Esophagus muscularis mucosa (tissue), 4 donors: ENCODE results near the gene TFE3. TPM values are rescaled to one million over a fixed set of nuclear protein-coding genes. Genes with fewer than 3 reads are reported as not detected.

Experiments
- DNase-seq: peaks from one replicate; pipeline ENCODE4 v3.0.0-alpha.2; 2017; ENCODE audit errors: extremely low spot score
- H3K27ac ChIP-seq, 4 donors: fragments of 200-600 bp; sonication (generic); replicated peaks in 1 of 4; 1 replicate in 3 of 4; 2 replicates in 1 of 4; pipeline ENCODE4 v1.5.1; 2016 to 2019; ENCODE audit warnings: mild to moderate bottlenecking in 1 of 4
- H3K27me3 ChIP-seq, 4 donors: fragments of 200-600 bp; sonication (generic); one replicate each; pipeline versions ENCODE4 v1.5.1 to v1.6.0; 2016 to 2019
- H3K36me3 ChIP-seq, 4 donors: fragments of 200-600 bp; sonication (generic); one replicate each; pipeline ENCODE4 v1.5.1; 2016 to 2019
- H3K4me1 ChIP-seq, 4 donors: fragments of 200-600 bp; sonication (generic); one replicate each; pipeline ENCODE4 v1.5.1; 2016 to 2019
- H3K4me3 ChIP-seq, 4 donors: fragments of 200-600 bp; sonication (generic); 1 replicate in 2 of 4; 2 replicates in 2 of 4; pipeline ENCODE4 v1.5.1; 2016 to 2019; ENCODE audit warnings: mild to moderate bottlenecking in 4 of 4, moderate library complexity in 1 of 4
- H3K9me3 ChIP-seq, 4 donors: fragments of 200-600 bp; sonication (generic); 1 replicate in 3 of 4; 2 replicates in 1 of 4; pipeline ENCODE4 v1.5.1; 2016 to 2019
- EP300 ChIP-seq: sonication (generic); formaldehyde crosslinking; IDR thresholded peaks from one replicate; pipeline ENCODE4 v1.6.1; 2017; ENCODE audit warnings: antibody characterized with exemption
- POLR2A ChIP-seq: fragments of 450-650 bp; IDR thresholded peaks from one replicate; pipeline ENCODE4 v1.6.1; 2017; ENCODE audit warnings: antibody characterized with exemption, moderate library complexity, mild to moderate bottlenecking, low read depth
- POLR2AphosphoS5 ChIP-seq, 2 donors: sonication (generic); formaldehyde crosslinking; IDR thresholded peaks; one replicate each; pipeline ENCODE4 v1.6.1; 2017; ENCODE audit warnings: antibody characterized with exemption in 2 of 2
- WGBS: methylation state at CpG from one replicate; pipeline ENCODE4 v1.1.5; 2018; 5-methylcytosine and 5-hydroxymethylcytosine counted together
- intact Hi-C: fragments of 100-400 bp; cut with DNase I; formaldehyde crosslinking; loops from one replicate; pipeline ENCODE4 v1.15.1; 2023
- total RNA-seq, 4 donors: library from RNA; depleted of rRNA; stranded (reverse); fragments of >200 nt; gene quantifications; one replicate each; pipeline versions ENCODE4 v1.1.0 to v1.2.1, GENCODE V29; 2016
- TF ChIP-seq, protein P1 (sequence below), 3 experiments: fragments of 200-600 bp in 2 of 3; fragments of 450-650 bp in 1 of 3; sonication (generic) in 2 of 3; IDR thresholded peaks; one replicate each; pipeline ENCODE4 v1.5.1; 2017 to 2019; ENCODE audit warnings: antibody characterized with exemption in 3 of 3, mild to moderate bottlenecking in 2 of 3, moderate library complexity in 1 of 3

Gene TFE3
- total RNA-seq, 4 donors from 2014 or later, result 99.9 to 181 (median 150) TPM

DNA sequence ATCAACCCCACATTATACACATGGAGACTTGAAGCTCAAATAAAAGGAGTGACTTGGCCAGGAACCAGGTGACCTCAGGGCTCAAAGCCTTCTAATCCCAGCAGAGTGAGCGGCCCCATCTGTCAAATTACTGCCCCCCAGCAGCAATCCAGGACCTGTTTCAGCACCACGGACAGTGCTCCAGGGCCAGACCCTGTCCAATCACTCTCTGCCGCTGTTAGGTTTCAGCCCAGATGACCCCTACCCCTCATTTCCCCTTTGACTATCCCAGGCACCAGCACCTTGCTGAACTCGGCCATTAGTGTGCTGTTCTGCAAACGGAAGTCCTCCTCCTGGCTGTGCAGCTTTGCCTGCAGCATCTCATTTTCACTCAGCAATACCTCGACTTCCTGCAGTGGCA lies 46.2 kb downstream of the TFE3 start:
- 65% methylated on average over 6 of the region's 6 CpGs for WGBS
- Histone ChIP-seq H3K27me3 (no peaks in the 10 kb centered on the region), H3K36me3 (peaks cover 0 to 58% (median 42%) of the 10 kb centered on the region in 4 donors), H3K4me1 (peaks cover 7 to 17% (median 11%) of the 10 kb centered on the region in 4 donors), H3K9me3 (no peaks in the 10 kb centered on the region), H3K4me3 (no peak overlapping the region), H3K27ac (no peak overlapping the region)
- intact Hi-C loops, result no loop called here
- TF ChIP-seq POLR2A (no peak), POLR2AphosphoS5 (IDR thresholded peaks at IDR 0.05) (no peak), EP300 (no peak)
- TF ChIP-seq, protein P1, sequence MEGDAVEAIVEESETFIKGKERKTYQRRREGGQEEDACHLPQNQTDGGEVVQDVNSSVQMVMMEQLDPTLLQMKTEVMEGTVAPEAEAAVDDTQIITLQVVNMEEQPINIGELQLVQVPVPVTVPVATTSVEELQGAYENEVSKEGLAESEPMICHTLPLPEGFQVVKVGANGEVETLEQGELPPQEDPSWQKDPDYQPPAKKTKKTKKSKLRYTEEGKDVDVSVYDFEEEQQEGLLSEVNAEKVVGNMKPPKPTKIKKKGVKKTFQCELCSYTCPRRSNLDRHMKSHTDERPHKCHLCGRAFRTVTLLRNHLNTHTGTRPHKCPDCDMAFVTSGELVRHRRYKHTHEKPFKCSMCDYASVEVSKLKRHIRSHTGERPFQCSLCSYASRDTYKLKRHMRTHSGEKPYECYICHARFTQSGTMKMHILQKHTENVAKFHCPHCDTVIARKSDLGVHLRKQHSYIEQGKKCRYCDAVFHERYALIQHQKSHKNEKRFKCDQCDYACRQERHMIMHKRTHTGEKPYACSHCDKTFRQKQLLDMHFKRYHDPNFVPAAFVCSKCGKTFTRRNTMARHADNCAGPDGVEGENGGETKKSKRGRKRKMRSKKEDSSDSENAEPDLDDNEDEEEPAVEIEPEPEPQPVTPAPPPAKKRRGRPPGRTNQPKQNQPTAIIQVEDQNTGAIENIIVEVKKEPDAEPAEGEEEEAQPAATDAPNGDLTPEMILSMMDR (IDR thresholded peaks at IDR 0.05), result no peak
- no peak for DNase-seq

DNA sequence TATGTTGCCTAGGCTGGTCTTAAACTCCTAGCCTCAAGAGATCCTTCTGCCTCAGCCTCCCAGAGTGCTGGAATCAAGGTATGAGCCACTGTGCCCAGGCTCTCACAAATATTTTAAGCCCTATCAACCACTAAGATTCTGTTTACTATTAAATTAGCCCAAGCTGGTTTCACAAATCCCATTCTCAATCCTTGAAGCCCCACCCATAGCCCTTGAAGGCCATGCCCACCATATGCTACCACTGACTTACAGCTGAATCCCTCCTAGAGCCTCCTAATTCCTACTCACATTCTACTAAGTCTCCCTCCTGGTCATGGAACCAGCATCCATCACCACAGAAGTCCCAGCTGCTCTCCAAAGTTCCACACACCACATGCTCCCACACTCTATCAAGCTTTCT lies 50.8 kb downstream of the TFE3 start:
- no peak overlapping the region for H3K4me3 ChIP-seq
- no peaks in the 10 kb centered on the region for H3K27me3 ChIP-seq
- no peaks in the 10 kb centered on the region for H3K4me1 ChIP-seq
- TF ChIP-seq, protein P1 (IDR thresholded peaks at IDR 0.05), result no peak
- no peak for TF ChIP-seq POLR2A
- no peak for TF ChIP-seq EP300
- TF ChIP-seq POLR2AphosphoS5 (IDR thresholded peaks at IDR 0.05), result no peak
- intact Hi-C loops, result no loop called here
- H3K9me3 ChIP-seq, result no peaks in the 10 kb centered on the region
- no peak overlapping the region for H3K27ac ChIP-seq
- DNase-seq, result no peak
- H3K36me3 ChIP-seq, result peaks cover 0 to 83% (median 54%) of the 10 kb centered on the region in 4 donors

DNA sequence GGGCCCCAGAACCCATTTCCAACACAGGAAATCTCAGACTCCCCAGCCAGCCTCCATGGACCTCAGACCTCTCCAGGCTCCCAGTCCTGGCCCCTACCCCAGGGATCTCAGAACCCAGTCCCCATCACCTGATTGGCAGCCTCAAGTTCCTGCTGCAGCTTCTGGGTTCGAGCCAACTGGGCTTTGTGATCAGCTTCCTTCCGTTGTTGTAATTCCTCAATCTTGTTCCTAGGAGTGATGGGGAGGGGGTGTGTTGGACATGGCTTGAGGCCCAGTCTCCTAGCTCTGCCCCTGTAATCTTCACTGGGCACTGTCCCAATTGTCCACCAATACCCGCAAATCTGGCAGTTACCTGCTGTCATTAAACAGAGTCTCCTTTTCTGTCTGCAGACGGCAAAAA lies 53.7 kb downstream of the TFE3 start:
- no peaks in the 10 kb centered on the region for H3K4me1 ChIP-seq
- H3K4me3 ChIP-seq, result no peak overlapping the region
- no peaks in the 10 kb centered on the region for H3K27me3 ChIP-seq
- H3K9me3 ChIP-seq, result no peaks in the 10 kb centered on the region
- no peak for DNase-seq
- no peak overlapping the region for H3K27ac ChIP-seq
- TF ChIP-seq POLR2AphosphoS5 (IDR thresholded peaks at IDR 0.05) (peak in 1 of 2 donors; percentile 5), EP300 (no peak)
- 74% methylated on average over 4 of the region's 4 CpGs for WGBS
- intact Hi-C loops, result no loop called here
- H3K36me3 ChIP-seq, result peaks cover 0 to 72% (median 43%) of the 10 kb centered on the region in 4 donors

DNA sequence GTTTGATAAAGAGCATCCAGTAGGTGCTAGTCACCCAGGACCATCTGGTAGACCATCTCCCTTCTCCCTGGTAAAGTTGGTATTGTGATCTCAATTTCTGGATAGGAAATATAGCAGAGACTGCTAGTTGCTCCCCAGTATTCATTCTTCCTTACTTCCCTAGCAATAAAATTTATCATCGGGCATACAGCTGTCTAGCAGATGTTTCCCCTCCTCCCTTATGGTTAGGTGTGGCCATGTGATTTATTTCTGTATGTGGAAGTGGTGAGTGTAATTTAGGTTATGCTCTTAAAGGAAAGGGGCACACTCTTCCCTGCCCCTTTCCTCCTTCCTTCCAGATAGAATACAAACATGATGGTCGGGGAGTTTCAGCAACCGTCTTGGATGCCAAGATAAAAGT lies 59.3 kb downstream of the TFE3 start:
- WGBS, result 82% methylated on average over 3 of the region's 3 CpGs
- DNase-seq, result no peak
- no peaks in the 10 kb centered on the region for H3K27me3 ChIP-seq
- H3K27ac ChIP-seq, result no peak overlapping the region
- intact Hi-C loops, result no loop called here
- no peaks in the 10 kb centered on the region for H3K4me1 ChIP-seq
- H3K36me3 ChIP-seq, result peaks cover 0 to 73% (median 49%) of the 10 kb centered on the region in 4 donors
- TF ChIP-seq POLR2A (no peak), EP300 (no peak), POLR2AphosphoS5 (IDR thresholded peaks at IDR 0.05) (no peak)
- TF ChIP-seq, protein P1 (IDR thresholded peaks at IDR 0.05), result no peak
- no peak overlapping the region for H3K4me3 ChIP-seq
- H3K9me3 ChIP-seq, result no peaks in the 10 kb centered on the region

DNA sequence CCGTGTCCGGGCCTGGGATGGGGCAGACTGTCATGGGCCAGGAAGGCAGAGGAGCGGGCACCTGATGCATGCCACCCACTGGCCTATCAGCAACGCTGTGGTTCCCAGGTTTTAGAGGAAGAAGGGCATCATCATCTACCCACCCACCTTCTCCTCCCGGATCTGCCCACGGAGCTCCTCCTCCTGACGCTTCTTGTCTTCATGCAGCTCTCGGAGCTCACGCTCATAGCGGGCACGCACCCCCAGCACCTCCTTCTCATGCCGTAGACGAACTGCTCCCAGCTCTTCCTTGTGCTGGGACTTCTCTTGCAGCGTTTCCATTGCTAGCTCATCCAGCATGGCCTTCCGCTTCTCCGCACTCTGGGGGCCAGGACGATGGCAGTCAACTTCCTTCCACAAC lies 60.1 kb downstream of the TFE3 start:
- WGBS, result 85% methylated on average over 17 of the region's 17 CpGs
- intact Hi-C loops, result no loop called here
- no peaks in the 10 kb centered on the region for H3K27me3 ChIP-seq
- no peaks in the 10 kb centered on the region for H3K9me3 ChIP-seq
- TF ChIP-seq POLR2A (no peak), EP300 (no peak), POLR2AphosphoS5 (IDR thresholded peaks at IDR 0.05) (no peak)
- TF ChIP-seq, protein P1 (IDR thresholded peaks at IDR 0.05), result no peak
- H3K4me1 ChIP-seq, result no peaks in the 10 kb centered on the region
- peaks cover 0 to 73% (median 52%) of the 10 kb centered on the region in 4 donors for H3K36me3 ChIP-seq
- H3K4me3 ChIP-seq, result no peak overlapping the region
- no peak for DNase-seq
- no peak overlapping the region for H3K27ac ChIP-seq
